Psoas muscle (tissue), 8 donors: ENCODE measurements around the gene ADH1B. TPM values are rescaled to one million over a fixed set of nuclear protein-coding genes. Genes with fewer than 3 reads are reported as not detected.

Source experiments
- ATAC-seq, 4 donors: fragments of 200-7000 bp; cut with Tn5 transposase; one replicate each; pipeline ENCODE4 v1.9.1; 2020; ENCODE audit warnings: moderate library complexity in 3 of 4, mild to moderate bottlenecking in 2 of 4
- DNase-seq, 2 donors: peaks; one replicate each; pipeline ENCODE4 v3.0.0-alpha.2; 2020
- H3K27ac ChIP-seq: fragments of 200-600 bp; one replicate; pipeline ENCODE4 v1.8.0; 2022
- H3K27me3 ChIP-seq, 3 donors: fragments of 200-600 bp in 1 of 3; one replicate each; pipeline versions ENCODE4 v1.6.1 to v1.8.0; 2013 to 2022; ENCODE audit warnings: low read length in 2 of 3, mild to moderate bottlenecking in 2 of 3, moderate library complexity in 1 of 3; ENCODE audit not compliant: insufficient read depth in 3 of 3
- H3K36me3 ChIP-seq, 2 donors: fragments of 200-600 bp in 1 of 2; one replicate each; pipeline versions ENCODE4 v1.6.1 to v1.8.0; 2013 to 2022; ENCODE audit warnings: low read depth in 1 of 2, mild to moderate bottlenecking in 1 of 2, moderate library complexity in 1 of 2; ENCODE audit not compliant: insufficient read depth in 1 of 2
- H3K4me1 ChIP-seq: fragments of 200-600 bp; one replicate; pipeline ENCODE4 v1.8.0; 2022
- H3K4me3 ChIP-seq: fragments of 200-600 bp; one replicate; pipeline ENCODE4 v1.8.0; 2022; ENCODE audit warnings: mild to moderate bottlenecking
- H3K9me3 ChIP-seq: fragments of 200-600 bp; one replicate; pipeline ENCODE4 v1.8.0; 2022
- CTCF ChIP-seq: fragments of 200-600 bp; IDR thresholded peaks from one replicate; pipeline ENCODE4 v1.8.0; 2022; ENCODE audit warnings: antibody characterized with exemption
- WGBS, 3 donors: extraction: QIAGEN DNeasy Blood & Tissue Kit; methylation state at CpG; one replicate each; pipeline versions ENCODE4 v1.1.6 to v1.1.7; 2013; 5-methylcytosine and 5-hydroxymethylcytosine counted together
- intact Hi-C, 2 donors: fragments of 100-400 bp; cut with DNase I; formaldehyde crosslinking; loops; one replicate each; pipeline versions ENCODE4 v1.11.0 to v1.14.2; 2022
- polyA plus RNA-seq, 3 donors: library from polyadenylated mRNA; stranded (reverse); fragments of 200-250 nt; gene quantifications; one replicate each; pipeline ENCODE4 v1.2.3, GENCODE V29; 2013
- total RNA-seq, 4 donors: library from RNA; stranded (reverse); fragmentation: NEBNext Ultra II Directional in 2 of 4; extraction: Animal tissue kit (Norgen Biotek cat#: 25700) in 2 of 4; gene quantifications; one replicate each; pipeline versions ENCODE4 v1.2.1 to v1.2.4, GENCODE V29; 2021 to 2023
- donor health status: healthy with polysubstance abuse.
- donor health status: DM: no; HTN: no; CAD: no; lungs with moderate emphysema.
- donor health status: Bipolar disorder and iron deficiency.
- donor health status: healthy.
- donor health status: DM: yes; HTN: yes; CAD: no.
- donor health status: DM: no; HTN: no; CAD: no.
- donor health status: DM: no; HTN: no; CAD: no.
- donor health status: DM: yes; HTN: yes; CAD: no.

ADH1B gene
- total and polyA plus RNA-seq, 7 donors: 54.1 to 111 (median 71.8) TPM

- H3K27ac ChIP-seq: no peak overlapping the region
- 91 to 95% (median 92%) methylated on average over 5 of the region's 5 CpGs for WGBS, 3 donors
- no peak overlapping the region for H3K4me3 ChIP-seq
- H3K4me1 ChIP-seq: no peaks in the 10 kb centered on the region
- no peaks in the 10 kb centered on the region for H3K27me3 ChIP-seq
- ATAC-seq: no peak
- H3K36me3 ChIP-seq: no peaks in the 10 kb centered on the region
- H3K9me3 ChIP-seq: no peaks in the 10 kb centered on the region
- no peak for TF ChIP-seq CTCF
- intact Hi-C loops: no loop called here
- DNase-seq: no peak
Observed at GRCh38 chr4:99275050-99275449, 46.2 kb downstream of the ADH1B start.

- no peak for ATAC-seq
Observed at GRCh38 chr4:99273704-99274103, 47.5 kb downstream of the ADH1B start.

GRCh38 chr4:99264927-99265326, 56.3 kb downstream of the ADH1B start:
- no peak overlapping the region for H3K27ac ChIP-seq
- H3K4me3 ChIP-seq: no peak overlapping the region
- no peaks in the 10 kb centered on the region for H3K9me3 ChIP-seq
- intact Hi-C loops: no loop called here
- no peak for ATAC-seq
- no peaks in the 10 kb centered on the region for H3K36me3 ChIP-seq
- H3K27me3 ChIP-seq: peaks cover 0 to 2% (median 0%) of the 10 kb centered on the region in 3 donors
- no peak for DNase-seq
- no peak for TF ChIP-seq CTCF
- no peaks in the 10 kb centered on the region for H3K4me1 ChIP-seq

More at GRCh38 chr4:99273704-99274103, 47.5 kb downstream of the ADH1B start:
- no peak for DNase-seq
- no peak for TF ChIP-seq CTCF
- intact Hi-C loops: no loop called here
- no peaks in the 10 kb centered on the region for H3K4me1 ChIP-seq
- no peaks in the 10 kb centered on the region for H3K27me3 ChIP-seq
- no peak overlapping the region for H3K4me3 ChIP-seq
- WGBS, 3 donors: 82 to 84% (median 83%) methylated on average over 2 of the region's 2 CpGs
- no peak overlapping the region for H3K27ac ChIP-seq
- no peaks in the 10 kb centered on the region for H3K36me3 ChIP-seq
- H3K9me3 ChIP-seq: no peaks in the 10 kb centered on the region

Other genes with a start within 250 kb of the ADH1B start
- 10 to 100 TPM; 59.8 to 96.3 (median 70.6) TPM for gene ADH5, start 232.6 kb downstream of the ADH1B start, total RNA-seq
- gene ADH5, start 232.6 kb downstream of the ADH1B start, polyA plus RNA-seq: 100 to 1,000 TPM in 1 of 3 donors, 10 to 100 TPM in 2; 64.1 to 108 (median 87.0) TPM
- gene ADH4, start 177.1 kb downstream of the ADH1B start, total RNA-seq: under 1 TPM in 2 of 4 donors, not detected in 2; 0.28 to 0.46 TPM
- gene ADH4, start 177.1 kb downstream of the ADH1B start, polyA plus RNA-seq: under 1 TPM; 0.04 to 0.16 (median 0.10) TPM
- gene ADH6, start 102.2 kb downstream of the ADH1B start, total RNA-seq: not detected
- under 1 TPM in 1 of 3 donors, not detected in 2; 0.03 TPM for gene ADH6, start 102.2 kb downstream of the ADH1B start, polyA plus RNA-seq
- gene ADH1A, start 30.4 kb downstream of the ADH1B start, total RNA-seq: under 1 TPM; 0.30 to 0.65 (median 0.43) TPM
- not detected for gene ADH1A, start 30.4 kb downstream of the ADH1B start, polyA plus RNA-seq
- gene ADH1C, start 31.3 kb upstream of the ADH1B start, total RNA-seq: 1 to 10 TPM; 1.8 to 5.4 (median 3.4) TPM
- gene ADH1C, start 31.3 kb upstream of the ADH1B start, polyA plus RNA-seq: 10 to 100 TPM in 1 of 3 donors, 1 to 10 TPM in 2; 4.7 to 10.6 (median 6.4) TPM
- gene ADH7, start 113.9 kb upstream of the ADH1B start, total RNA-seq: not detected
- gene ADH7, start 113.9 kb upstream of the ADH1B start, polyA plus RNA-seq: not detected
- gene C4orf17, start 189.6 kb upstream of the ADH1B start, total RNA-seq: not detected
- not detected for gene C4orf17, start 189.6 kb upstream of the ADH1B start, polyA plus RNA-seq
- gene TRMT10A, start 242.6 kb upstream of the ADH1B start, total RNA-seq: 1 to 10 TPM; 2.9 to 4.6 (median 4.3) TPM
- 1 to 10 TPM; 2.1 to 7.2 (median 5.9) TPM for gene TRMT10A, start 242.6 kb upstream of the ADH1B start, polyA plus RNA-seq